IMR-90 (cell line): ENCODE data around the gene RALGPS1. TPM values are rescaled to one million over a fixed set of nuclear protein-coding genes. Genes with fewer than 3 reads are reported as not detected.
A peak's percentile ranks its signal among the peaks of the same experiment; 100 is the strongest.

Experiments
- ATAC-seq: fragments of 200-7000 bp; cut with Tn5 transposase; 2 replicates; pipeline ENCODE4 v1.9.1; 2020; ENCODE audit warnings: low read depth, mild to moderate bottlenecking, moderate library complexity
- BruUV-seq: library from RNA; stranded (reverse); fragments of 400-500 nt; replicated peaks from 2 replicates; lab custom pipeline; 2021; lab: Mats Ljungman, UMichigan
- CTCF ChIA-PET: fragments of 300-600 bp; formaldehyde crosslinking; extraction: SDS; loops from one replicate; lab custom pipeline; 2021; ENCODE audit warnings: antibody characterized with exemption; lab: Yijun Ruan, JAX
- POLR2A ChIA-PET: fragments of 300-600 bp; sonication (Branson Sonifier 250); formaldehyde crosslinking; loops from one replicate; lab custom pipeline; 2022; ENCODE audit warnings: antibody characterized with exemption; ENCODE audit not compliant: unreplicated experiment; lab: Charles Lee
- DNase-seq: peaks from one replicate; pipeline ENCODE4 v3.0.0; 2013
- H2AFZ ChIP-seq: replicated peaks from 2 replicates; pipeline ENCODE3; 2013; ENCODE audit warnings: low read length, mild to moderate bottlenecking; ENCODE audit not compliant: poor library complexity
- H2AK5ac ChIP-seq: 2 replicates; pipeline ENCODE4 v1.6.1; 2013; ENCODE audit warnings: low read depth, low read length, inconsistent platforms
- H2AK9ac ChIP-seq: replicated peaks from 2 replicates; pipeline ENCODE3; 2013; ENCODE audit warnings: mild to moderate bottlenecking, low read depth, low read length, moderate library complexity; ENCODE audit not compliant: poor library complexity
- H2BK120ac ChIP-seq: 2 replicates; pipeline ENCODE4 v1.6.1; 2013; ENCODE audit warnings: low read depth, low read length, inconsistent platforms
- H2BK15ac ChIP-seq: 3 replicates; pipeline ENCODE4 v1.6.1; 2013; ENCODE audit warnings: low read depth, low read length, inconsistent platforms
- H2BK20ac ChIP-seq: 2 replicates; pipeline ENCODE4 v1.6.1; 2013; ENCODE audit warnings: low read depth, mild to moderate bottlenecking, inconsistent platforms, low read length, moderate library complexity
- H2BK5ac ChIP-seq: 2 replicates; pipeline ENCODE4 v1.6.1; 2013; ENCODE audit warnings: mild to moderate bottlenecking, low read depth, low read length, inconsistent platforms; ENCODE audit not compliant: poor library complexity, severe bottlenecking
- H3K14ac ChIP-seq: replicated peaks from 2 replicates; pipeline ENCODE4 v1.6.1; 2013; ENCODE audit warnings: low read depth, low read length, inconsistent platforms
- H3K18ac ChIP-seq: 2 replicates; pipeline ENCODE4 v1.6.1; 2013; ENCODE audit warnings: low read depth, low read length, control low read depth
- H3K23ac ChIP-seq: 2 replicates; pipeline ENCODE4 v1.6.1; 2013; ENCODE audit warnings: low read depth, low read length, inconsistent platforms
- H3K27ac ChIP-seq: 2 replicates; pipeline ENCODE4 v1.5.1; 2013; ENCODE audit warnings: mild to moderate bottlenecking, control low read depth, low read length; ENCODE audit not compliant: insufficient read depth
- H3K27me3 ChIP-seq: 2 replicates; pipeline ENCODE4 v1.6.1; 2013; ENCODE audit warnings: low read length; ENCODE audit not compliant: control insufficient read depth, insufficient read depth
- H3K36me3 ChIP-seq: 2 replicates; pipeline ENCODE4 v1.6.1; 2013; ENCODE audit warnings: low read length, mixed read lengths; ENCODE audit not compliant: control insufficient read depth, insufficient read depth
- H3K4ac ChIP-seq: 2 replicates; pipeline ENCODE4 v1.6.1; 2013; ENCODE audit warnings: low read depth, low read length, inconsistent platforms
- H3K4me1 ChIP-seq: 2 replicates; pipeline ENCODE4 v1.6.1; 2013; ENCODE audit warnings: low read length, mixed read lengths; ENCODE audit not compliant: control insufficient read depth, insufficient read depth
- H3K4me2 ChIP-seq: 2 replicates; pipeline ENCODE4 v1.6.1; 2013; ENCODE audit warnings: low read depth, mild to moderate bottlenecking, control low read depth, low read length, moderate library complexity
- H3K4me3 ChIP-seq: 2 replicates; pipeline ENCODE4 v1.5.1; 2013; ENCODE audit warnings: low read depth, mild to moderate bottlenecking, control low read depth, low read length, moderate library complexity; ENCODE audit not compliant: insufficient read depth
- H3K56ac ChIP-seq: 2 replicates; pipeline ENCODE4 v1.6.1; 2013; ENCODE audit warnings: low read length, inconsistent platforms; ENCODE audit not compliant: insufficient read depth; ENCODE audit errors: extremely low read depth
- H3K79me1 ChIP-seq, 2 experiments: 2 replicates each; pipeline ENCODE4 v1.6.1; 2013; ENCODE audit warnings: low read length in 2 of 2, inconsistent platforms in 1 of 2, low read depth in 1 of 2
- H3K9ac ChIP-seq: 2 replicates; pipeline ENCODE4 v1.6.1; 2013; ENCODE audit warnings: low read depth, low read length, control low read depth
- H3K9me1 ChIP-seq: 2 replicates; pipeline ENCODE4 v1.6.1; 2013; ENCODE audit warnings: low read length, inconsistent platforms; ENCODE audit not compliant: insufficient read depth
- H3K9me3 ChIP-seq: 2 replicates; pipeline ENCODE4 v1.6.1; 2013; ENCODE audit warnings: low read length; ENCODE audit not compliant: control insufficient read depth, insufficient read depth
- H4K20me1 ChIP-seq: 2 replicates; pipeline ENCODE4 v1.6.1; 2013; ENCODE audit warnings: low read length, inconsistent platforms; ENCODE audit not compliant: insufficient read depth
- H4K5ac ChIP-seq: 2 replicates; pipeline ENCODE4 v1.6.1; 2013; ENCODE audit warnings: mild to moderate bottlenecking, low read depth, low read length, control low read depth
- H4K8ac ChIP-seq, 2 experiments: 2 replicates each; pipeline ENCODE4 v1.6.1; 2013; ENCODE audit warnings: low read depth in 2 of 2, low read length in 2 of 2, control low read depth in 1 of 2, inconsistent platforms in 1 of 2
- H4K91ac ChIP-seq: 2 replicates; pipeline ENCODE4 v1.6.1; 2013; ENCODE audit warnings: low read depth, low read length, inconsistent platforms; ENCODE audit not compliant: insufficient read depth
- BHLHE40 ChIP-seq: fragments of 150-350 bp; IDR thresholded peaks from 2 replicates; pipeline ENCODE4 v1.6.1; 2016; ENCODE audit warnings: mild to moderate bottlenecking, low read depth, low read length
- CHD1 ChIP-seq: IDR thresholded peaks from 2 replicates; pipeline ENCODE4 v1.6.1; 2012; ENCODE audit warnings: low read depth, low read length, improper control_type of control experiment
- CTCF ChIP-seq: conservative IDR thresholded peaks from 2 replicates; pipeline ENCODE4 v1.5.1; 2012; ENCODE audit warnings: mild to moderate bottlenecking, low read depth, low read length, improper control_type of control experiment
- ELK1 ChIP-seq: fragments of 150-350 bp; IDR thresholded peaks from 2 replicates; pipeline ENCODE4 v1.6.1; 2016; ENCODE audit warnings: low read depth, mild to moderate bottlenecking, low read length, moderate library complexity, borderline replicate concordance
- FOS ChIP-seq: fragments of 150-350 bp; IDR thresholded peaks from 2 replicates; pipeline ENCODE4 v1.6.1; 2016; ENCODE audit warnings: low read depth, low read length
- MAZ ChIP-seq: IDR thresholded peaks from 2 replicates; pipeline ENCODE4 v1.6.1; 2012; ENCODE audit warnings: low read depth, mild to moderate bottlenecking, low read length, improper control_type of control experiment, moderate library complexity, borderline replicate concordance
- MXI1 ChIP-seq: IDR thresholded peaks from 2 replicates; pipeline ENCODE4 v1.6.1; 2012; ENCODE audit warnings: low read depth, mild to moderate bottlenecking, low read length, moderate library complexity, borderline replicate concordance
- NFE2L2 ChIP-seq: fragments of 150-350 bp; IDR thresholded peaks from 2 replicates; pipeline ENCODE4 v1.6.1; 2016; ENCODE audit warnings: low read depth, mild to moderate bottlenecking, low read length
- RAD21 ChIP-seq: IDR thresholded peaks from 2 replicates; pipeline ENCODE4 v1.6.1; 2012; ENCODE audit warnings: low read length, improper control_type of control experiment
- RCOR1 ChIP-seq: IDR thresholded peaks from 2 replicates; pipeline ENCODE4 v1.6.1; 2012; ENCODE audit warnings: mild to moderate bottlenecking, low read length, improper control_type of control experiment; ENCODE audit not compliant: insufficient replicate concordance
- RFX5 ChIP-seq: IDR thresholded peaks from 2 replicates; pipeline ENCODE4 v1.8.0; 2012; ENCODE audit warnings: low read depth, mild to moderate bottlenecking, low read length, moderate library complexity
- SMC3 ChIP-seq: fragments of 150-350 bp; IDR thresholded peaks from 2 replicates; pipeline ENCODE4 v1.6.1; 2016; ENCODE audit warnings: low read depth, mild to moderate bottlenecking, antibody characterized with exemption, low read length, moderate library complexity
- USF2 ChIP-seq: fragments of 150-350 bp; IDR thresholded peaks from 2 replicates; pipeline ENCODE4 v1.6.1; 2017; ENCODE audit warnings: mild to moderate bottlenecking, antibody characterized with exemption, low read length, low read depth
- WGBS, 2 experiments: methylation state at CpG; one replicate each; pipeline versions ENCODE4 v1.1.5 to v1.1.7; 2013; ENCODE audit warnings: missing lambda C conversion rate in 2 of 2; ENCODE audit not compliant: insufficient read length in 1 of 2; ENCODE audit errors: extremely low coverage in 2 of 2; 5-methylcytosine and 5-hydroxymethylcytosine counted together
- dilution Hi-C: fragments of 300-500 bp; cut with HindIII; formaldehyde crosslinking; loops from one replicate; pipeline ENCODE4 v1.14.3; 2018; ENCODE audit warnings: low sequenced_read_pairs; ENCODE audit not compliant: unreplicated experiment
- in situ Hi-C: fragments of 300-500 bp; cut with MboI; formaldehyde crosslinking; loops from 3 replicates; pipeline ENCODE4 v1.14.3; 2019; ENCODE audit warnings: low sequenced_read_pairs, inconsistent platforms, mixed read lengths
- intact Hi-C: fragments of 100-400 bp; cut with micrococcal nuclease; formaldehyde crosslinking; loops from 2 replicates; pipeline ENCODE4 v1.10.0; 2022
- polyA plus RNA-seq, 3 experiments: library from polyadenylated mRNA; depleted of rRNA; stranded (reverse); fragments of >200 nt; gene quantifications; 2 replicates each; pipeline ENCODE4 v1.2.3, GENCODE V29; 2012; ENCODE audit warnings: low replicate concordance in 1 of 3
- total RNA-seq: library from RNA; depleted of rRNA; stranded (reverse); fragments of >200 nt; gene quantifications from 2 replicates; pipeline ENCODE4 v1.2.3, GENCODE V29; 2012

The RALGPS1 gene
- total and polyA plus RNA-seq, 2 of the 4 experiments (the other 2 are of a cell fraction), result 0.90 to 2.8 TPM

- ChIA-PET CTCF (interaction anchor here (0.7 to 1.1 kb wide), 3 partner anchors 25 to 74 kb away, joined by 3 to 7 read pairs (median 6); partner anchors contain the start of gene ANGPTL2), POLR2A (interaction anchor here (0.5 kb wide), 2 partner anchors 13 to 887 kb away, joined by 3 to 6 read pairs; no protein-coding TSS in a partner anchor)
- Histone ChIP-seq H3K9me1 (peaks cover 28% of the 10 kb centered on the region), H3K56ac (peak overlapping the region; percentile 20; the same call in 1 of the 2 replicates), H2AK9ac (peak overlapping the region; percentile 30), H4K8ac (peak overlapping the region in 1 of 2 experiments; percentile 74; a peak in 2 of 4 replicates), H4K91ac (peak overlapping the region; percentile 49), H3K9ac (peak overlapping the region; percentile 26), H3K27ac (peak overlapping the region; percentile 36; the same call in 1 of the 2 replicates), H3K4me2 (peak overlapping the region; percentile 1; the same call in 1 of the 2 replicates), H3K36me3 (no peaks in the 10 kb centered on the region), H3K4me3 (no peak overlapping the region), H2AFZ (peak overlapping the region; percentile 67), H3K23ac (0 out of 2 replicates have a peak overlapping the region, but pooled peaks have one; percentile 54), H4K20me1 (no peaks in the 10 kb centered on the region), H4K5ac (peak overlapping the region; percentile 30; the same call in 1 of the 2 replicates), H3K9me3 (no peaks in the 10 kb centered on the region), H2BK20ac (peak overlapping the region; percentile 88), H3K18ac (peak overlapping the region; percentile 62; the same call in 1 of the 2 replicates), H3K27me3 (no peaks in the 10 kb centered on the region), H2AK5ac (peak overlapping the region; percentile 84), H2BK5ac (peak overlapping the region; percentile 91), H3K4ac (peak overlapping the region; percentile 85), H2BK15ac (peak overlapping the region; percentile 68; the same call in 1 of the 3 replicates), H3K14ac (peak overlapping the region; percentile 71; the same call in 1 of the 2 replicates), H3K79me1 (no peaks in the 10 kb centered on the region), H3K4me1 (peaks cover 21% of the 10 kb centered on the region), H2BK120ac (peak overlapping the region; percentile 87)
- dilution Hi-C loops (no loop called here), in situ Hi-C loops (no loop called here), intact Hi-C loops (loop anchor here (1.0 kb wide), 1 partner anchor 37 kb away; the partner anchor contains the start of gene ANGPTL2)
- 0% methylated on average over 1 of the region's 5 CpGs; no CpG with 5 or more reads in 1 of the 2 experiments for WGBS, 2 experiments
- no TSS peak for BruUV-seq
- DNase-seq, result peak; percentile 92
- ATAC-seq, result peak; percentile 76
- peak; percentile 48; the same call in 1 of the 2 replicates for TF ChIP-seq NFE2L2
- TF ChIP-seq ELK1, result no peak
- TF ChIP-seq MXI1, result peak; percentile 99
- peak; percentile 89 for TF ChIP-seq BHLHE40
- no peak for TF ChIP-seq RFX5
- peak; percentile 58 for TF ChIP-seq RAD21
- peak; percentile 73; the same call in 1 of the 2 replicates for TF ChIP-seq FOS
- TF ChIP-seq USF2, result peak; percentile 97
- TF ChIP-seq CTCF, result peak; percentile 52
- peak; percentile 40; the same call in 1 of the 2 replicates for TF ChIP-seq SMC3
- peak; percentile 62 for TF ChIP-seq MAZ
- TF ChIP-seq CHD1, result no peak
- peak; percentile 47 for TF ChIP-seq RCOR1
Observed at GRCh38 chr9:127159325-127159801, 244.8 kb downstream of the RALGPS1 start.
